GM21515 (cell line): Measurements from ENCODE around the gene TGM4.

Experiments used
- ATAC-seq: cut with Tn5 transposase; IDR thresholded peaks from one replicate; pipeline ENCODE4 v1.9.1; 2021; ENCODE audit not compliant: unreplicated experiment

TGM4 gene

GRCh38 chr3:44877333-44877732 lies 2.9 kb downstream of the TGM4 start:
- no peak for ATAC-seq

DNA sequence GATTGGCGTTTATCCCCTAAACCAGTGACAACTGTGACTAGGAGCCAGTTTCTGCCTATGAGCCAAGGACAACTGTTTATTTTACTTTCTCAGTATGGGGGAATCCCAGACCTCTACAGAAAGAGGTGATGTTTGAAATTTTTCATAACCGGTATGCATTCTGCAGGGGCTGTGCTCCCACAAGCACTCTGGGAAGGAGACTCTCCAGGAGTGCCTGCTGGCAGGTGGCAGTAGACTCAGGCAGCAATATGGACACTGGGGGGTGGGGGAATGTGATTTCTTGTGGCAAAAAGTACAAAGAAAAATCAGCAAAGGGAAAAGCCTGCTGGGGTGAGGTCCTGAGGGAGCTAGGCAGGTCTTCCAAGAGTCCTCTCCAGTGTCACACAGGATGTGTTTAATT lies 5.9 kb downstream of the TGM4 start:
- no peak for ATAC-seq

DNA sequence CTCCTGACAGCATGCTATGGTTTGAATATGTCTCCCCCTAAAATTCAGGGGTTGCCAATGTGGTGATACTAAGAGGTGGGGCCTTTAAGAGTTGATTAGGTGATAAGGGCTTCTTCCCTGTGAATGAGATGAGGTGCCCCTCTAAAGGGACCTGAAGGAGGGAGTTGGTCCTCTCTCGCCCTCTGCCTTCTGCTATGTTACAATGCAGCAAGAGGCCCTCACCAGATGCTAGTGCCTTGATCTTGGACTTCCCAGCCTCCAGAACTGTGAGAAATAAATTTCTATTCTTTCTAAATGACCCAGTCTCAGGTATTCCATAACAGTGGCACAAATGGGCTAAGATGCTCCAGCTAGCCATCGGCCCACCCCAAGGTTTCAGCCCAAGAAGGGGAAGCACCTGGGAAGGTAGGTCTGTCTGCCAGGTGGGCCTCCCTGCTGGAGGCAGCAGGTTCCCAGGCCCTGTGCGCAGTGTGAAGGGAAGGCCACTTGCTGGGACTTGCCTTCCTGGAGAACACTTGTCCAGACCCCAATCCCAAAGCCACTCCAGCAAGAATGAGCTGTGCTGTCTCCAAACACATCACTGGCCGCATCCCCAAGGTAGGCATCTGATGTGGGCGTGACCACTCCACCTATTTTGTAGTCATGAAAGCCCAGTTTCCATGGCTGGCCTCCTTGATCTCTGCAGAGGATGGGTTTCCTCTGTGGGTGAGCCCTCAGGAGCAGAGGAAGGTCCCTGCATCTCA lies 9.0 kb downstream of the TGM4 start:
- ATAC-seq = no peak

GRCh38 chr3:44883999-44884431 lies 9.6 kb downstream of the TGM4 start:
- ATAC-seq = no peak

GRCh38 chr3:44885618-44886017 lies 11.2 kb downstream of the TGM4 start:
- ATAC-seq = no peak

DNA sequence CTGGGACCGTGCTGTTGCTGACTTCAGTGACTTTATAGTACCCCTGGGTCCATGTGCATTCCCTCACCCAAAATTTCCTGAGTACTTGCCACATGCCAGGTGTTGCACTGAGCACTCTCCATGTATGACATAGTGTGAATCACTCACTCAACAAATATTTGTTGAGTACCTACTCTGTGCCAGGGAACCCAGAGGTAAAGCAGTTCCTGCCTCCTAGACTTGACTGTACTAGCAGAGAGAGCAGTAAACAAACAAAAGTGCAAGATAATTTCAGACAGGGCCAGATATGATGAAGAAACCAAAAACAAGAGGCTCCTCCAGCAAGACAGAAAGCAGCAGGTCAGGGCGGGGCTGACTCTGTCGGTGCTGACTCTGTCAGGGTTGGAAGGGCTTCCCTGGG lies 12.2 kb downstream of the TGM4 start:
- no peak for ATAC-seq

DNA sequence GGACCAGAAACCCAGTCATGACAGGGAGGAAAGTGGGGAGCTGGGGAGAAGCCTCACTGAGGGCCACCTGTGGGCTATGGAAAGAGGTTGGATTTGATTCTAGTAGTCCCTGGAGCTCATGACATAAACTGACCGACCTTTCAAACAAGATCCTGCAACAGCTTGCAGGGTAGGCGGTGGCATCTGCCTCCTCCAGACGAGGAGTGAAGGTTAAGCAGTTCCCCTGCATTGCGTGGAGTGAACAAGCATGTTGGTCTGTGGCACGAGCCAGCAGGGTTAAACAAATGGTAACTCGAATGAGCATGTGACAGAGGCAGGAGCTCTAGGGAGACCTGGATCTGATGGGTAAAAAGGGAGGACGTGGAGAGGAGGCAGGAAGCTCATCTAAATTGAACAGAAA lies 12.7 kb downstream of the TGM4 start:
- ATAC-seq = no peak

DNA sequence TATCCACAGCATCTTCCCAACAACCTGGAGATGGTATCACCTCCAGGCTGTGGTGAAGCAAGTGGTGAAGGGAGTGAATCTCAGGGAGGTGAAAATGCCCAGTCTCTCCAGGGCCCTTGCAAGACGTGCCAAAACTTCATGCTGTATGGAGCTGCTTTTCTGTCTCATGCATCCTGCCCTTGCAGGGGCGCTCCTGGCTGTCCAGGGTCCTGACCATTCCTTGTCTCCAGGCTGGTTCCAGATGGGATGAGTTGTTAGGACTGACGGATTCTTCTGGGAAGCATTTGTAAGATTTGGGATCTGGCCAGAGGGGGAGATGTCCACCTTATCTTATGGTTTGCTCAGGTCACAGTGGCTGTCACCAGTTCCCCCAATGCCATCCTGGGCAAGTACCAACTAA lies 15.8 kb downstream of the TGM4 start:
- ATAC-seq = no peak

GRCh38 chr3:44890852-44891251 lies 16.4 kb downstream of the TGM4 start:
- ATAC-seq = no peak

- ATAC-seq = no peak
Observed at GRCh38 chr3:44892689-44893088, 18.3 kb downstream of the TGM4 start.

DNA sequence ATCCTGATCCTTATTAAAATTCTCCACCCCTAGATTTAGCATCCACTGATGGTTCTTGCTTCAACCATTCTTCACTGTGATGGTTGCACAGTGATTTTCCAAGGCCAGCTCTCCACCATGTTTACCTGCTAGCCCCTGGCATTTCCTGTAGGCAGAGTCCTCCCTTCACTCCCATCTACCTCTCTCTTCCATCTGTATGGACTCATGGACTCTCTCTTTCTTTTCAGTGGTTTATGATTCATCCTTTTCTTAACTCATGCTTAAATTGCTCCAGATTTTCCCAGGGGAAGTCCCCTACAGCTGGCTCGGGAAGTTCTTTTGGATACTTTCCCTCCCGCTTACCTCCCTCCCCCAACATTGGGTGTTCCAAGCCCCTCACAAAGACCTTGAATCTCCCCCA lies 18.7 kb downstream of the TGM4 start:
- ATAC-seq = no peak

DNA sequence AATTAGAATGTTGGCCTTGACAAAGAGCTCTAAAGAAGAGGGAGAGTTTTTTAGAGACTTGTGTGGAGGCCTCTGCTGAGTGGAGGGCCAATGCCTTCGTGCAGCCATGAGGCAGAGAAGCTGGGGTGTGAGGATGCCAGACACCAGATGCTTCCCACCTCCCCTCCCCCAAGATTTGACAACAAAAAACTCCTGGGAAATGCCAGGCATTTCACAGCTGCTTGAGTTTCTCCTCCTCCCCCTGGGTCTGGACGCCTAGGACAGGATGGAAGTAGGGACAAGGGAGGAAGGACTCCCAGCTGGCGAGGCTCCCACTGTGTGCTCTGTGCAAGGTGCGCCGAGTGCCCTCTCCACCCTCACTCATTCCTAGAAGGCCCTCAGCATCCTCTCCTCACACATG lies 20.1 kb downstream of the TGM4 start:
- no peak for ATAC-seq

- ATAC-seq = no peak
Observed at GRCh38 chr3:44896440-44896839, 22.0 kb downstream of the TGM4 start.

- ATAC-seq = no peak
Observed at GRCh38 chr3:44899683-44900367, 25.4 kb downstream of the TGM4 start.

DNA sequence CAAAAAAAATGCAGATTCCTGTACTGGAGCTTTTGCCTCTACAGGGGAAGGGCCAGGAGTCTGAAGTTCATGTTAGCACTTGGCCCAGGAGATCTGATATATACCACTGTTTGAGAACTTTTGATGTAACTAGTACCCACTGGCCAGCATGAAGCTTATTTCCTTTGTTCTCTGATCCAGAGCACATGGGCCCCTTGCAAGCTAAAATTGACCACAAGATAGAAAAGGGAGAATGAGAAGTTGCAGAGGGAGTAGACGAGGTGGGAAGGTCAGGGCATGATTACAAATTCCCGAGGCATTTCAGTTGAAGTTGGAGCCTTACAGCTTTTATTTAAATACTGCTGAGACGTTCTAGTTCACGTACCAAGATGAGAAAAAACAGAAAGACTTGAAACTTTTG lies 28.2 kb downstream of the TGM4 start:
- no peak for ATAC-seq

GRCh38 chr3:44903314-44903713 lies 28.9 kb downstream of the TGM4 start:
- ATAC-seq = no peak

GRCh38 chr3:44903751-44904150 lies 29.3 kb downstream of the TGM4 start:
- no peak for ATAC-seq

DNA sequence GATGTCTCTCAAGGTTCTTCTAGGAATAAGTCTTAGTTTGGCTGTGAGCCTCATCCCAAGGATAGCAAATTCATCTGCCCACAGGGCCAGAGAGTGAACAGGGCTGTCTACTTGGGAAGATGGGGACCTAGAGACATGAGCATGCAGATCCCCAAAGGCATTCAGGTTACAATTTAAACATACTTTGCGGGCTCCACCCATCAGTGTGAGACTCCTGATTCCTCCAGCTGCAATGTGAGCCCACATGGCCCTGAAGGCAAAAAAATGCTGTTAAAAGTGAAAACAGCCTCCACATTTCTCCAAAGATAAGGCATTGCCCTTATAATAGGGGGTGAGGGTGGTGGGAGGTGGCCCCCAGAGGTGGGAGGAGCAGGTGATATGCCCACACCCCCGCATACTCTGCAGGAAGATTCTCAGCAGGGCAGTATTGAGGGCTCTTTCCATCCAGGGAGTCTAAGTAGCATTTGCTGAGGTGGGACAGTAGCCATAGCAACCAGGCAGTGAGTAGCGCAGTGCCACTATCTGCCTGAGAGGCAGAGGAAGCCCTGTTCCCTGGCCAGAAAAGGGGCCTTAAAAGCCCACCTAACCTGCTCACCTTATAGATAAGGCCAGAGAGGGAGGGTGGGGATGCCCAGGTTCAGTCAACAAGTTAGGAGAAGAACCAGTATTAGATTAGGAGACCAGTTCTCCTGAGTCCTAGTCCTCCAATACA lies 31.2 kb downstream of the TGM4 start:
- ATAC-seq = no peak

GRCh38 chr3:44906997-44907396 lies 32.6 kb downstream of the TGM4 start:
- no peak for ATAC-seq

GRCh38 chr3:44907612-44908011 lies 33.2 kb downstream of the TGM4 start:
- no peak for ATAC-seq

- ATAC-seq = no peak
Observed at GRCh38 chr3:44909063-44909462, 34.7 kb downstream of the TGM4 start.

GRCh38 chr3:44910693-44911092 lies 36.3 kb downstream of the TGM4 start:
- ATAC-seq = no peak
